ENCODE measurements around the gene PLBD2. TPM values are rescaled to one million over a fixed set of nuclear protein-coding genes. Genes with fewer than 3 reads are reported as not detected.

The PLBD2 gene
- total RNA-seq, 1 experiment from 2014 or later = 30.7 TPM

GRCh38 chr12:113407931-113408600 lies 49.7 kb downstream of the PLBD2 start:
- Histone ChIP-seq H3K4me1 (replicated peaks; ENCODE audit: insufficient read depth) (no peaks in the 10 kb centered on the region), H3K27ac (no peak overlapping the region), H3K4me2 (no peak overlapping the region), H4K20me1 (ENCODE audit: insufficient read depth) (no peaks in the 10 kb centered on the region), H2AFZ (no peak overlapping the region), H3K27me3 (ENCODE audit: insufficient read depth, low read depth) (no peaks in the 10 kb centered on the region), H3K36me3 (ENCODE audit: low read depth) (no peaks in the 10 kb centered on the region), H3K79me2 (ENCODE audit: low read depth) (no peaks in the 10 kb centered on the region), H3K9me2 (ENCODE audit: insufficient read depth) (no peaks in the 10 kb centered on the region), H3K4me3 (no peak overlapping the region), H3F3A (ENCODE audit: insufficient read depth, low read depth) (peaks cover 7% of the 10 kb centered on the region; the same call in 1 of the 2 replicates), H3K9me3 (ENCODE audit: insufficient read depth, low read depth) (no peaks in the 10 kb centered on the region)
- CTCF ChIA-PET = interaction anchor here (0.6 to 0.7 kb wide), 3 partner anchors 30 to 508 kb away, joined by 3 to 7 read pairs (median 6); no protein-coding TSS in a partner anchor
- BruUV-seq (replicated peaks) = no TSS peak
- DNase-seq = no peak
- POLR2A ChIA-PET (ENCODE audit: unreplicated experiment) = interaction anchor here (0.6 to 0.7 kb wide), 2 partner anchors 14 to 154 kb away, joined by 3 to 6 read pairs; partner anchors contain the start of gene SDSL
- intact Hi-C loops (cut with micrococcal nuclease; ENCODE audit: unreplicated experiment) = no loop called here
- no peak for TF ChIP-seq EZH2 (IDR thresholded peaks at IDR 0.05; ENCODE audit: low read depth)
- TF ChIP-seq, protein P1, sequence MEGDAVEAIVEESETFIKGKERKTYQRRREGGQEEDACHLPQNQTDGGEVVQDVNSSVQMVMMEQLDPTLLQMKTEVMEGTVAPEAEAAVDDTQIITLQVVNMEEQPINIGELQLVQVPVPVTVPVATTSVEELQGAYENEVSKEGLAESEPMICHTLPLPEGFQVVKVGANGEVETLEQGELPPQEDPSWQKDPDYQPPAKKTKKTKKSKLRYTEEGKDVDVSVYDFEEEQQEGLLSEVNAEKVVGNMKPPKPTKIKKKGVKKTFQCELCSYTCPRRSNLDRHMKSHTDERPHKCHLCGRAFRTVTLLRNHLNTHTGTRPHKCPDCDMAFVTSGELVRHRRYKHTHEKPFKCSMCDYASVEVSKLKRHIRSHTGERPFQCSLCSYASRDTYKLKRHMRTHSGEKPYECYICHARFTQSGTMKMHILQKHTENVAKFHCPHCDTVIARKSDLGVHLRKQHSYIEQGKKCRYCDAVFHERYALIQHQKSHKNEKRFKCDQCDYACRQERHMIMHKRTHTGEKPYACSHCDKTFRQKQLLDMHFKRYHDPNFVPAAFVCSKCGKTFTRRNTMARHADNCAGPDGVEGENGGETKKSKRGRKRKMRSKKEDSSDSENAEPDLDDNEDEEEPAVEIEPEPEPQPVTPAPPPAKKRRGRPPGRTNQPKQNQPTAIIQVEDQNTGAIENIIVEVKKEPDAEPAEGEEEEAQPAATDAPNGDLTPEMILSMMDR (conservative IDR thresholded peaks at IDR 0.05) = no peak

- Histone ChIP-seq H4K20me1 (ENCODE audit: insufficient read depth) (no peaks in the 10 kb centered on the region), H3K9me2 (ENCODE audit: insufficient read depth) (no peaks in the 10 kb centered on the region), H3K4me1 (replicated peaks; ENCODE audit: insufficient read depth) (no peaks in the 10 kb centered on the region), H3K27me3 (ENCODE audit: insufficient read depth, low read depth) (no peaks in the 10 kb centered on the region), H2AFZ (no peak overlapping the region), H3K4me3 (no peak overlapping the region), H3F3A (ENCODE audit: insufficient read depth, low read depth) (peaks cover 7% of the 10 kb centered on the region; the same call in 1 of the 2 replicates), H3K79me2 (ENCODE audit: low read depth) (no peaks in the 10 kb centered on the region), H3K4me2 (no peak overlapping the region), H3K9me3 (ENCODE audit: insufficient read depth, low read depth) (no peaks in the 10 kb centered on the region), H3K36me3 (ENCODE audit: low read depth) (no peaks in the 10 kb centered on the region), H3K27ac (no peak overlapping the region)
- ChIA-PET POLR2A (ENCODE audit: unreplicated experiment) (no interaction called here), CTCF (no interaction called here)
- TF ChIP-seq, protein P1 (conservative IDR thresholded peaks at IDR 0.05) = no peak
- no peak for TF ChIP-seq EZH2 (IDR thresholded peaks at IDR 0.05; ENCODE audit: low read depth)
- BruUV-seq (replicated peaks) = no TSS peak
- no peak for DNase-seq
- intact Hi-C loops (cut with micrococcal nuclease; ENCODE audit: unreplicated experiment) = no loop called here
Observed at GRCh38 chr12:113408756-113409298, 50.4 kb downstream of the PLBD2 start.

GRCh38 chr12:113409462-113410124 lies 51.2 kb downstream of the PLBD2 start:
- TF ChIP-seq, protein P1 (conservative IDR thresholded peaks at IDR 0.05) = no peak
- no peak for TF ChIP-seq EZH2 (IDR thresholded peaks at IDR 0.05; ENCODE audit: low read depth)
- no peaks in the 10 kb centered on the region for H3K36me3 ChIP-seq (ENCODE audit: low read depth)
- H3K79me2 ChIP-seq (ENCODE audit: low read depth) = no peaks in the 10 kb centered on the region
- H3K27me3 ChIP-seq (ENCODE audit: insufficient read depth, low read depth) = no peaks in the 10 kb centered on the region
- no peak overlapping the region for H3K27ac ChIP-seq
- no peaks in the 10 kb centered on the region for H4K20me1 ChIP-seq (ENCODE audit: insufficient read depth)
- intact Hi-C loops (cut with micrococcal nuclease; ENCODE audit: unreplicated experiment) = no loop called here
- BruUV-seq (replicated peaks) = no TSS peak
- no peaks in the 10 kb centered on the region for H3K9me2 ChIP-seq (ENCODE audit: insufficient read depth)
- DNase-seq = no peak
- no peaks in the 10 kb centered on the region for H3K9me3 ChIP-seq (ENCODE audit: insufficient read depth, low read depth)
- no peaks in the 10 kb centered on the region for H3K4me1 ChIP-seq (replicated peaks; ENCODE audit: insufficient read depth)
- CTCF ChIA-PET = no interaction called here
- no peak overlapping the region for H2AFZ ChIP-seq
- no peak overlapping the region for H3K4me2 ChIP-seq
- H3K4me3 ChIP-seq = no peak overlapping the region
- H3F3A ChIP-seq (ENCODE audit: insufficient read depth, low read depth) = peaks cover 2% of the 10 kb centered on the region; the same call in 1 of the 2 replicates
- POLR2A ChIA-PET (ENCODE audit: unreplicated experiment) = no interaction called here

Data from PC-9 (cell line).